SK-N-SH (cell line): ENCODE measurements around the gene CHCHD6. TPM values are rescaled to one million over a fixed set of nuclear protein-coding genes. Genes with fewer than 3 reads are reported as not detected.

Experiments used
- CTCF ChIA-PET: fragments of 300-600, 350-600 bp; formaldehyde crosslinking; extraction: SDS; loops from one replicate; lab custom pipeline; 2021; lab: Yijun Ruan, JAX
- POLR2A ChIA-PET: fragments of 350-600 bp; sonication (Branson Sonifier 250); formaldehyde crosslinking; extraction: SDS; loops from one replicate; lab custom pipeline; 2020; ENCODE audit warnings: antibody characterized with exemption, inconsistent platforms; lab: Yijun Ruan, JAX
- DNase-seq: peaks from one replicate; pipeline ENCODE4 v3.0.0; 2012
- H2AFZ ChIP-seq: fragments of 200-600 bp; sonication (generic); 2 replicates; pipeline ENCODE4 v1.8.1; 2016; ENCODE audit warnings: antibody characterized with exemption, mild to moderate bottlenecking, low read depth
- H3F3A ChIP-seq: fragments of 200-600 bp; sonication (generic); replicated peaks from 2 replicates; pipeline ENCODE3; 2016; ENCODE audit warnings: antibody characterized with exemption, mild to moderate bottlenecking; ENCODE audit not compliant: insufficient read depth
- H3K27ac ChIP-seq, 2 experiments: fragments of 200-500 bp in 1 of 2; fragments of 200-600 bp in 1 of 2; sonication (Bioruptor generic) in 1 of 2; sonication (generic), shearing (Covaris generic) in 1 of 2; 2 replicates each; pipeline versions ENCODE4 v1.5.1 to v1.6.1; 2014 to 2016; ENCODE audit warnings: low read depth in 2 of 2, inconsistent platforms in 1 of 2, low read length in 1 of 2, mild to moderate bottlenecking in 1 of 2, mixed read lengths in 1 of 2
- H3K27me3 ChIP-seq: fragments of 200-600 bp; sonication (generic), shearing (Covaris generic); 2 replicates; pipeline ENCODE4 v1.6.1; 2016; ENCODE audit warnings: mixed run types; ENCODE audit not compliant: insufficient read depth
- H3K36me3 ChIP-seq, 2 experiments: fragments of 200-500 bp in 1 of 2; fragments of 200-600 bp in 1 of 2; sonication (Bioruptor generic) in 1 of 2; sonication (generic) in 1 of 2; replicated peaks in 1 of 2; 2 replicates each; pipeline versions ENCODE3 to v1.5.1; 2014 to 2016; ENCODE audit warnings: low read length in 1 of 2, mild to moderate bottlenecking in 1 of 2; ENCODE audit not compliant: insufficient read depth in 2 of 2, control insufficient read depth in 1 of 2
- H3K4me1 ChIP-seq, 2 experiments: fragments of 200-500 bp in 1 of 2; fragments of 200-600 bp in 1 of 2; sonication (Bioruptor generic) in 1 of 2; sonication (generic), shearing (Covaris generic) in 1 of 2; 2 replicates each; pipeline versions ENCODE4 v1.5.1 to v1.6.1; 2014 to 2016; ENCODE audit warnings: low read depth in 1 of 2, low read length in 1 of 2, mixed run types in 1 of 2; ENCODE audit not compliant: insufficient read depth in 2 of 2, control insufficient read depth in 1 of 2
- H3K4me2 ChIP-seq: fragments of 200-600 bp; sonication (generic), shearing (Covaris generic); 2 replicates; pipeline ENCODE4 v1.6.1; 2017; ENCODE audit warnings: mixed run types
- H3K4me3 ChIP-seq, 2 experiments: fragments of 200-500 bp in 1 of 2; fragments of 200-600 bp in 1 of 2; sonication (Bioruptor generic) in 1 of 2; sonication (generic), shearing (Covaris generic) in 1 of 2; 2 replicates each; pipeline versions ENCODE4 v1.5.1 to v1.8.1; 2014 to 2016; ENCODE audit warnings: low read depth in 2 of 2, inconsistent platforms in 1 of 2, low read length in 1 of 2, mild to moderate bottlenecking in 1 of 2, mixed read lengths in 1 of 2, moderate library complexity in 1 of 2
- H3K79me2 ChIP-seq: fragments of 200-600 bp; sonication (generic); 2 replicates; pipeline ENCODE4 v1.8.1; 2017; ENCODE audit warnings: mild to moderate bottlenecking; ENCODE audit not compliant: insufficient read depth
- H3K9ac ChIP-seq: fragments of 200-600 bp; sonication (generic); 2 replicates; pipeline ENCODE4 v1.6.1; 2017; ENCODE audit warnings: mixed run types
- H3K9me2 ChIP-seq: fragments of 200-600 bp; sonication (generic); 2 replicates; pipeline ENCODE4 v1.6.1; 2017; ENCODE audit warnings: mixed run types
- H3K9me3 ChIP-seq: fragments of 200-600 bp; sonication (generic); 2 replicates; pipeline ENCODE4 v1.6.1; 2017; ENCODE audit warnings: mixed run types, mild to moderate bottlenecking, moderate library complexity
- H4K20me1 ChIP-seq: fragments of 200-600 bp; sonication (generic); 2 replicates; pipeline ENCODE4 v1.6.1; 2017; ENCODE audit warnings: mild to moderate bottlenecking, mixed run types; ENCODE audit not compliant: insufficient read depth
- CHD2 ChIP-seq: fragments of 150-350 bp; IDR thresholded peaks from 2 replicates; pipeline ENCODE4 v1.6.1; 2018; ENCODE audit warnings: low read length; ENCODE audit not compliant: partially characterized antibody
- ELF1 ChIP-seq: IDR thresholded peaks from 2 replicates; pipeline ENCODE4 v1.4.0; 2012
- EZH2phosphoT487 ChIP-seq: fragments of 200-600 bp; sonication (generic); IDR thresholded peaks from 2 replicates; pipeline ENCODE4 v1.6.1; 2017; ENCODE audit warnings: low read depth, mixed run types, mild to moderate bottlenecking, antibody characterized with exemption, moderate library complexity, borderline replicate concordance
- FOSL2 ChIP-seq: IDR thresholded peaks from 2 replicates; pipeline ENCODE4 v1.4.0; 2012; ENCODE audit warnings: low read depth, mild to moderate bottlenecking, moderate library complexity, borderline replicate concordance
- FOXM1 ChIP-seq: IDR thresholded peaks from 2 replicates; pipeline ENCODE4 v1.4.0; 2012; ENCODE audit warnings: low read depth, mild to moderate bottlenecking
- GABPA ChIP-seq: IDR thresholded peaks from 2 replicates; pipeline ENCODE4 v1.4.0; 2012; ENCODE audit warnings: low read depth, mild to moderate bottlenecking
- GATA2 ChIP-seq: sonication (generic); formaldehyde crosslinking; IDR thresholded peaks from 2 replicates; pipeline ENCODE4 v1.5.0; 2020; ENCODE audit warnings: mild to moderate bottlenecking, missing genetic modification reagents
- JUND ChIP-seq: IDR thresholded peaks from 2 replicates; pipeline ENCODE4 v1.4.0; 2012
- NFIC ChIP-seq: IDR thresholded peaks from 2 replicates; pipeline ENCODE4 v1.4.0; 2012; ENCODE audit warnings: borderline replicate concordance
- POLR2AphosphoS5 ChIP-seq: IDR thresholded peaks from 2 replicates; pipeline ENCODE4 v1.6.1; 2012; ENCODE audit warnings: low read depth, low read length
- RAD21 ChIP-seq: IDR thresholded peaks from 2 replicates; pipeline ENCODE4 v1.6.1; 2012; ENCODE audit warnings: mild to moderate bottlenecking, low read length
- RCOR1 ChIP-seq: fragments of 150-350 bp; IDR thresholded peaks from 2 replicates; pipeline ENCODE4 v1.6.1; 2017; ENCODE audit warnings: antibody characterized with exemption, low read length
- REST ChIP-seq: IDR thresholded peaks from 2 replicates; pipeline ENCODE4 v1.6.1; 2012; ENCODE audit warnings: mild to moderate bottlenecking, low read depth, low read length, moderate library complexity
- RXRA ChIP-seq: IDR thresholded peaks from 2 replicates; pipeline ENCODE4 v1.4.0; 2012; ENCODE audit warnings: low read depth, mild to moderate bottlenecking, borderline replicate concordance
- SIN3A ChIP-seq: IDR thresholded peaks from 2 replicates; pipeline ENCODE4 v1.6.1; 2012; ENCODE audit warnings: low read depth, mild to moderate bottlenecking, low read length, moderate library complexity, borderline replicate concordance
- SMC3 ChIP-seq: IDR thresholded peaks from 2 replicates; pipeline ENCODE4 v1.6.1; 2012; ENCODE audit warnings: low read depth, low read length, improper control_type of control experiment
- TAF1 ChIP-seq: IDR thresholded peaks from 2 replicates; pipeline ENCODE4 v1.6.1; 2012; ENCODE audit warnings: low read depth, mild to moderate bottlenecking, low read length, moderate library complexity, borderline replicate concordance
- TCF12 ChIP-seq: IDR thresholded peaks from 2 replicates; pipeline ENCODE4 v1.4.0; 2012
- YY1 ChIP-seq: IDR thresholded peaks from 2 replicates; pipeline ENCODE4 v1.4.0; 2012; ENCODE audit warnings: low read depth, mild to moderate bottlenecking
- ZBTB33 ChIP-seq: IDR thresholded peaks from 2 replicates; pipeline ENCODE4 v1.4.0; 2012; ENCODE audit warnings: low read depth, borderline replicate concordance
- WGBS: methylation state at CpG from one replicate; pipeline ENCODE4 v1.1.6; 2017; ENCODE audit warnings: low lambda C conversion rate; 5-methylcytosine and 5-hydroxymethylcytosine counted together
- polyA plus RNA-seq, 3 experiments: library from polyadenylated mRNA; depleted of rRNA; stranded (reverse); fragments of >200 nt; gene quantifications; 2 replicates each; pipeline ENCODE4 v1.2.3, GENCODE V29; 2012
- TF ChIP-seq, protein P1 (sequence below): fragments of 150-350 bp; IDR thresholded peaks from 2 replicates; pipeline ENCODE4 v1.6.1; 2017; ENCODE audit warnings: antibody characterized with exemption, low read length, low read depth, borderline replicate concordance

CHCHD6 gene
- polyA plus RNA-seq, 1 of the 3 experiments (the other 2 are of a cell fraction), result 42.5 TPM

DNA sequence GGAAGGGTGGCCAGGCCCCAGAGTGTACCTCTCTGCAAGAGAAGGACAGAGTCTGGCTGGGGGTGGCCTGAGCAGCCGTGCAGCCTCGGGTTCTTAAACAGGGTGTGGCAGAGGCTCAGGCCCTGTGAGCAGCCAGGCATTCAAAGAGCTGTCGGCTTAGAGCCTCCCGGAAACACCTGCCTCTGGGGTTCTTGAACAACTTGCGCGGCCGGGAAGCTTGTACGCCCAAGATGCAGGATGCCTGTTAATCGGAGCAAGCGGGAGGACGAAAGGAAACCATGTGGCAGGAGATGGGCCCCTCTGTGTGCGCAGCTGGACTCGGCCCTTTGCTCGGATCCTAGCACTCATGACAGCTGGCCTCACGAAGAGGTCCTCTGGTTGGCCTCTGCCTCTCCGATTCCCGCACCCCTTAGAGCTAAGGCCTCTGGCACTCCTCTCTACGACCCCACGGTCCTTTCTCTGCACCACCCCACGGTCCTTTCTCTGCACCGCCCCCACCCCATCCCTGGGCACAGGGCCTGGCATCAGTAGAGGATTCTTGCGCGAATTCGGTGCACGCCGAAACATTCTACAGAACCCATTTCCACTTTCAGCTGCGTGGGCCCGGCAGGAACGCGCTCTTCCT lies 25.2 kb upstream of the CHCHD6 start:
- peak overlapping the region; percentile 43 for H3K4me2 ChIP-seq
- WGBS, result 54% methylated on average over 28 of the region's 30 CpGs
- ChIA-PET POLR2A (interaction anchor here (0.9 to 1.4 kb wide), 3 partner anchors 19 to 777 kb away, joined by 3 read pairs; no protein-coding TSS in a partner anchor), CTCF (interaction anchor here (0.6 to 6.9 kb wide), 49 partner anchors 9 to 1521 kb away, joined by 3 to 172 read pairs (median 5); partner anchors contain the start of genes CHCHD6, CHST13, PLXNA1 and TXNRD3)
- TF ChIP-seq GATA2 (CRISPR knock-in tag) (no peak), FOXM1 (no peak)
- H4K20me1 ChIP-seq, result no peaks in the 10 kb centered on the region
- H3K9ac ChIP-seq, result no peak overlapping the region
- H3K9me3 ChIP-seq, result peaks cover 4% of the 10 kb centered on the region; the same call in 1 of the 2 replicates
- H3K4me3 ChIP-seq, result peak overlapping the region in 1 of 2 experiments; percentile 29; a peak in 1 of 4 replicates
- no peaks in the 10 kb centered on the region for H3K79me2 ChIP-seq
- H3K27me3 ChIP-seq, result no peaks in the 10 kb centered on the region
- H3K36me3 ChIP-seq, result no peaks in the 10 kb centered on the region
- peaks cover 15 to 47% of the 10 kb centered on the region in 2 experiments; a peak in 3 of 4 replicates for H3K4me1 ChIP-seq
- DNase-seq, result no peak
- H2AFZ ChIP-seq, result no peak overlapping the region
- H3F3A ChIP-seq, result no peaks in the 10 kb centered on the region
- H3K27ac ChIP-seq, result no peak overlapping the region
- H3K9me2 ChIP-seq, result no peaks in the 10 kb centered on the region

DNA sequence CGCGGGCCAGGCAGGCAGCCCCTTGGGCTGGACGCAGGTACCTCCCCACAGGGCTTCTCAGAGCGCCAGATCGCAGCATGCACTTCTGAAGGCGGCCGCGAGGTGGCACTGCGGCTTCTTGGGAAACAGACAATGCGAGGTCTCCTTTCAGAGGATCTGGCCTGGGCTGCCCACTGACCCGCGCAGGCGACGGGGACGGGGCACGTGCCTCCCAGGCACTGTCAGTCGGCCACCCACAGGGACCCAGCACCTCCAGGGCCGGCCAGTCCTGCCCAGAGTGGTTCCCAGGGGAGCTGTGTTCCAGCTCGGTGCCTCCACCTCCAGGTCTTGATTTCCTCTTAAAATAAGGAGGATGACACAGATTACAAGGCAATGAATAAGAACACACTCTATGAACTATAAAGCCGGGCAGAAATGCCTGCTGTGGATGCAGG lies 24.7 kb upstream of the CHCHD6 start:
- no peaks in the 10 kb centered on the region for H3F3A ChIP-seq
- peak overlapping the region in 1 of 2 experiments; percentile 29; a peak in 1 of 4 replicates for H3K4me3 ChIP-seq
- no peaks in the 10 kb centered on the region for H3K27me3 ChIP-seq
- DNase-seq, result peak; percentile 88
- peak overlapping the region; percentile 43 for H3K4me2 ChIP-seq
- H3K9ac ChIP-seq, result no peak overlapping the region
- no peaks in the 10 kb centered on the region for H3K79me2 ChIP-seq
- H2AFZ ChIP-seq, result peak overlapping the region; percentile 48; the same call in 1 of the 2 replicates
- 8% methylated on average over 8 of the region's 20 CpGs for WGBS
- ChIA-PET POLR2A (interaction anchor here (0.9 to 1.5 kb wide), 6 partner anchors 19 to 776 kb away, joined by 3 to 7 read pairs (median 4); no protein-coding TSS in a partner anchor), CTCF (interaction anchor here (0.6 to 6.9 kb wide), 89 partner anchors 8 to 1522 kb away, joined by 3 to 172 read pairs (median 4); partner anchors contain the start of genes CHCHD6, CHST13, PLXNA1 and TXNRD3)
- peak overlapping the region; percentile 9 to 91; a peak in 3 of 4 replicates for H3K27ac ChIP-seq
- H3K4me1 ChIP-seq, result peaks cover 15 to 52% of the 10 kb centered on the region in 2 experiments; a peak in 3 of 4 replicates
- no peaks in the 10 kb centered on the region for H4K20me1 ChIP-seq
- H3K36me3 ChIP-seq, result no peaks in the 10 kb centered on the region
- no peaks in the 10 kb centered on the region; the same call in 1 of the 2 replicates for H3K9me3 ChIP-seq
- H3K9me2 ChIP-seq, result no peaks in the 10 kb centered on the region
- TF ChIP-seq TAF1 (no peak), TCF12 (no peak), ZBTB33 (no peak), NFIC (no peak), SIN3A (peak; percentile 29; the same call in 1 of the 2 replicates), ELF1 (no peak), YY1 (no peak), REST (no peak), FOSL2 (no peak), JUND (no peak), EZH2phosphoT487 (no peak), GABPA (no peak), GATA2 (CRISPR knock-in tag) (no peak), RAD21 (peak; percentile 91), CHD2 (peak; percentile 31), SMC3 (peak; percentile 87), RXRA (no peak), POLR2AphosphoS5 (no peak), RCOR1 (peak; percentile 25; the same call in 1 of the 2 replicates)
- TF ChIP-seq, protein P1, sequence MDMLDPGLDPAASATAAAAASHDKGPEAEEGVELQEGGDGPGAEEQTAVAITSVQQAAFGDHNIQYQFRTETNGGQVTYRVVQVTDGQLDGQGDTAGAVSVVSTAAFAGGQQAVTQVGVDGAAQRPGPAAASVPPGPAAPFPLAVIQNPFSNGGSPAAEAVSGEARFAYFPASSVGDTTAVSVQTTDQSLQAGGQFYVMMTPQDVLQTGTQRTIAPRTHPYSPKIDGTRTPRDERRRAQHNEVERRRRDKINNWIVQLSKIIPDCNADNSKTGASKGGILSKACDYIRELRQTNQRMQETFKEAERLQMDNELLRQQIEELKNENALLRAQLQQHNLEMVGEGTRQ, result no peak
